Measurements from ENCODE around the gene MYH7.
"Not testable (repeated sequence)": the region's sequence is repeated elsewhere in the genome, so short reads cannot be mapped to it uniquely, and the experiment has no call there.

Gene MYH7

DNA sequence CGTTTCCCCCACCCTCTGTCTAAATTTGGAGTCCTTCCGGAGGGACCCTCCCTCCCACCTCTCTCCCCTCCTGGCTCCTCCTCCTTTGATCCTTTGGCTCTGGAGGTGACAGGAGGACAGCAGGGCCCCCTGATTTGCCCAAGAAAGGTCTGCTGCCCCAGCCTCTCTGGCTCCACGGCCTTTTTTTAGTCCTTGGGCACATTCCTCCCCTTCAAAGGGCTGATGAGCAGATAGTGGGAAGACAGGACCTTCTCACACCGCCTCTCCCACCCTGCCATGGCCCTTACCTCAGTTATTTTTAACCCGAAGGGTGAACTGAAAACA lies 27.2 kb downstream of the MYH7 start:
- DNase-seq (ENCODE audit: low spot score) (no peak), FAIRE-seq (no peak)

DNA sequence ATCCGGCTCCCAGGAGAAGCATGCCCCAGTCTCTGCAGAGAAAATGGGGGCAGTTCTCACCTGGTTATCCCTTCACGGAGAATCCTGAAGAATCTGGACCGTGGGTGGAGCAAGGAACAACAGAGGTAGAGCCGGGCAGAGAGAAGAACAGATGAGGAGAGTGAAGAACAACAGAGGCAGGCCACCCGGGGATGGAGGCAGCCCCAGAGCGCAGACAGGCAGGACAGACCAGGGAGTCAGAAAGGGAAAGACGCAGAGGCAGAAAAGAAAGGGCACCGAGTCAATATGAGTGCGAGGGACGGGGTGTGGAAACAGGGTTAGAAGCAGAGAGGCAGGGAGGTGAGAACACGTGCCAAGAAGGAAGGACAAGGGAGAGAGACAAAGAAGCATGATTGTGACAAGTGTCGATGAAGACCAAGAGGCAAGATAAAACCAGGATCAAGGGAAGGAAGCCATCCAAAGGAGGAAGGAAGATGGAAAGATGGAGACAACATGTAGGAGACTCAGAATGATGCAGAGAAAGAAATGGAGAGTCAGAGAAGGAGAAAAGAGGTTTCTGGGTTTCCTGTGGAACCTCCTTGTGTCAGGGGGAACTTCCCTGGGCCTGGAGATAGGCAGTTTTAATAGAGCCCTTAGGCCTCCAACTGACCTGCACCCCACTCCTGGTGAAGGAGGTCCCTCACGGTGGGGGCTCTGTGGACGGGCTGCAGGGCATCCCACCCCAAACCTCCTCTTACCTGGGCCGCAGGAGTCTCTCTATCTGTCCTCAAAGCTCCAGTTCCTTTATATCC lies 27.7 kb downstream of the MYH7 start, which contains the start of gene MYH6:
Gene MYH6 (minus strand): TSS at position 758 of the 791 bp plus-strand sequence. CDS start 1,050 bp downstream, outside the sequence.
- DNase-seq (ENCODE audit: low spot score) = no peak
- FAIRE-seq = no peak

DNA sequence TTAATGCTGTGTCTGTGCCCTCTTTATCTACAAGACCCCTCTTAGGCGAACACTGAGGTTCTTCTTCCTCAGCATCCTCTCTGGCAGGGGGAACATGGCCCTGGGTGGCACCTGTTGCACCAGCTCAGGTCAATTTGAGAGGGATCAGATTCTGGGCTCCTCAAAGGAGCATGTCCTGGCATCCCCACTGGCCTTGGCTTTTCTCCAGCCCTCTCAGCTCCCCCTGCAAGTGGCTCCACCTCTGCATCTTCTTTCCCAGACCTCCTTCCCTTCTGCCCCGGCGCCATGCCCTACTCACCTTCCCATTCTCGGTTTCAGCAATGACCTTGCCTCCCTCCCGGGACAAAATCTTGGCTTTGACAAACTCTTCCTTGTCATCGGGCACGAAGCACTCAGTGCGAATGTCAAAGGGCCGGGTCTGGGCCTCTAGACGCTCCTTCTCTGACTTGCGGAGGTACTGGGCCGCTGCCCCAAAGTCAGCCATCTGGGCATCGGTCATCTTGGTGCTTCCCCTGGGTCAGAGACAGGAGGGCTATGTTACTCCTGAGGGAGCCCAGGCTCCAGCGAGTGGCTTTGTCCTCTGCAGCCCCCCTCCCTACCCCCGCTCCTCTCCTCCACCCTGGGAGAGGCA lies 28.6 kb downstream of the MYH7 start:
- DNase-seq (ENCODE audit: low spot score) (no peak), FAIRE-seq (no peak)

DNA sequence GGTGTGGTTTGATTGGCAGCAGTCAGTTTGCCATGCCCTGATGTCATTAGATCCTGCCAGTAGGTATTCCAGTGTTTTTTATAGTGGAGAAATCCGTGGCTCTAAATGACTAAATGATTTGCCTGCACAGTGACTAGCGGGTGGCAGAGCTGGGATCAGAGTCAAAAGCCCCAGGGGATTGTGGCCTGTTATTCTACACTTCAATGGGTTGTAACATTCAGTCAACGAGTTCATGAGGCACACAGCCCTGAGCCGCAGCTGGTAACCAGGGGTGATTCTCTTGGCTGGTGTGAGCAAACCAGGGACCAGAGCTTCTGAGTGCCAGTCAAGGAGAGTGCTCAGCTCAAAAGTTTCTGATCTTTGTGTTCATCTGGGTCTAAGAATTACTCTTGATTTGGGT lies 29.2 kb downstream of the MYH7 start:
- no peak for FAIRE-seq

DNA sequence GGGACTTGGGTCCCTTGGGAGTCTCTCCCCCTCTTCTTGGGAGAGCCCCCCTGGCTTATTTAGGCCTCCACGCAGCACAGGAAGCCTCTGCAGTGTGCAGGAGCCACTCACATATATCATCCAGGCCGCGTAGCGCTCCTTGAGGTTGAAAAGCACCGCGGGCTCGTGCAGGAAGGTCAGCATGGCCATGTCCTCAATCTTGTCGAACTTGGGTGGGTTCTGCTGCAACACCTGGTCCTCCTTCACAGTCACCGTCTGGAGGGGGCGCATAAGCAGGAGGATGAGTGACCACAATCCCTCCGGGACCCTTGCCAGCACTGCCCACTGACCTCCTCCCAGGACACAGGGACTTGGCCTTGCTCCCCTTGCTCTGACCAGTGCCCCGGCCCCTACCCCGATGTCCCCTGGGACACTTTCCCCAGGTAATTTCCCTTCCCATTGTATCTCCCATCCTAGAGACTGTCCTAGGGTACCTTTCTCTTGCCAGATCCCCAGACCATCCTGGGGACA lies 29.9 kb downstream of the MYH7 start:
- FAIRE-seq = no peak
- no peak for DNase-seq (ENCODE audit: low spot score)

More for the DNA sequence above, 29.2 kb downstream of the MYH7 start:
- DNase-seq (ENCODE audit: low spot score) = no peak

DNA sequence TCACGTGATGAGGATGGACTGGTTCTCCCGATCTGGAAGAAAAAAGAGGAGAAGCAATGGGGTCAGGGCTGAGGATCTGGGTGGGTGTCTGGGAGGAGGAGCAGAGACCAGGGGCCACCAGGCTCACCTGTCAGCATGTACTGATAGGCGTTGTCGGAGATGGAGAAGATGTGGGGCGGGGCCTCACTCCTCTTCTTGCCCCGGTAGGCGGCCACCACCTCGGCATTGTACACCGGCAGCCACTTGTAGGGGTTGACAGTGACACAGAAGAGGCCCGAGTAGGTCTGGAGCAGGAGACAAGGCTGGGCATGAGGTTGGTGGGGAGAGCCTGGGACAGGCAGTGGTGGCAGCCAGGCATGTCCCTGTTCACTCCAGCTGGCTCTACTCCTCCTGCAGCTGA lies 30.4 kb downstream of the MYH7 start:
- FAIRE-seq (no peak), DNase-seq (ENCODE audit: low spot score) (no peak)

DNA sequence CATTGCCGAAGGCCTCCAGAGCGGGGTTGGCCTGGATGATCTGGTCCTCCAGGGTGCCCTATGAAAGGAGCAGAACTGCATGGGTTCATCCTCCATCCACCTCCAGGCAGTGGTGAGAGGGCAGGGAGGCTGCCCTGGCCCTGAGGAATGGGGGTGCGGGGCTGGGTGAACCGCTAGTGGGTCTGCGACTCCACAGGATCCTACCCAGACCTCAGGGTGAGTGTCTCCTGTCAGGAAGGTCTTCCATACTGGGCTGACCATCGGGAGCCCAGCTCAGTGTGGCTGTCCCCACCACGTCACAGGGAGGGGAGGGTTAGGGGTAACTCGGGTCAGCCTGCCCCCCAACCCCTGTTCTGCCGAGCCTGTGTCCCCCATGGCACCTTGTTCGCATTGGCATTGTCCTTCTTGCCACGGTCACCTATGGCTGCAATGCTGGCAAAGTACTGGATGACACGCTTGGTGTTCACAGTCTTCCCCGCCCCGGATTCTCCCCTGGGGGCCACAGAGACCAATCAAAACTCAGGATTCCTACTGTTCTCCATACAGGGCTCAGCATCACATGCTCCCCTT lies 31.0 kb downstream of the MYH7 start:
- no peak for FAIRE-seq
- no peak for DNase-seq (ENCODE audit: low spot score)

DNA sequence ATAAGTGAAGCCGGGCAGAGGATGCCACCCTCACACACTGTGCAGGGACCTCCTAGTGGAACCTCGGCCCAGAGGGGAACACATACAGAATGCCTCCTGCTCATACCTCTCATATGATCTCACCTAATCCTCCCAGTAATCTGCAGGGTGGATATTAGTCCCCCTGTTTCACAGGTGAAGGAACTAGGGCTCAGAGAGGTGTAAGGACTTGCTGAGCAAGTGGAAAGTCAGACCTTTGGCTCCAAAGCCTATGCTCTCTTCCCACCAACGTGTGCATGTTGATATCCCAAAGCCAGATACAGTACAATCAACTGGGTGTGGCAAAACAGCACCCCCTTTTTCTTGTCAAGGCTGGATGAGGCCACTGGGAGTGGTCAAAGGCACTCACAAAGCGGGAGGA lies 31.6 kb downstream of the MYH7 start:
- no peak for FAIRE-seq
- no peak for DNase-seq (ENCODE audit: low spot score)

DNA sequence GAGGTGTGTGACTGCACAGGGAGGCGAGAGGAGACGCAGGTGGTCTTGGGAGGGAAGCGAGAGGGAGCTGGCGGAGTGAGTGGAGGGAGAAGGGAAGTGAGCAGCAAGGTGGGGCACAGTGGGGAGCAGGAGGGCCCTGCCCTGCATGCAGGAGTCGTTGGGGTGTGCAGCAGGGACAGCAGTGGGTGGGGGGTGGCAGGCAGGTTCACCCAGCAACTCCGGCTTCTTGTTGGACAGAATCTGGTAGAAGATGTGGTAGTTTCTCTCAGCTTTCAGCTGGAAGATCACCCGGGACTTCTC lies 32.4 kb downstream of the MYH7 start:
- no peak for DNase-seq (ENCODE audit: low spot score)
- FAIRE-seq = no peak

DNA sequence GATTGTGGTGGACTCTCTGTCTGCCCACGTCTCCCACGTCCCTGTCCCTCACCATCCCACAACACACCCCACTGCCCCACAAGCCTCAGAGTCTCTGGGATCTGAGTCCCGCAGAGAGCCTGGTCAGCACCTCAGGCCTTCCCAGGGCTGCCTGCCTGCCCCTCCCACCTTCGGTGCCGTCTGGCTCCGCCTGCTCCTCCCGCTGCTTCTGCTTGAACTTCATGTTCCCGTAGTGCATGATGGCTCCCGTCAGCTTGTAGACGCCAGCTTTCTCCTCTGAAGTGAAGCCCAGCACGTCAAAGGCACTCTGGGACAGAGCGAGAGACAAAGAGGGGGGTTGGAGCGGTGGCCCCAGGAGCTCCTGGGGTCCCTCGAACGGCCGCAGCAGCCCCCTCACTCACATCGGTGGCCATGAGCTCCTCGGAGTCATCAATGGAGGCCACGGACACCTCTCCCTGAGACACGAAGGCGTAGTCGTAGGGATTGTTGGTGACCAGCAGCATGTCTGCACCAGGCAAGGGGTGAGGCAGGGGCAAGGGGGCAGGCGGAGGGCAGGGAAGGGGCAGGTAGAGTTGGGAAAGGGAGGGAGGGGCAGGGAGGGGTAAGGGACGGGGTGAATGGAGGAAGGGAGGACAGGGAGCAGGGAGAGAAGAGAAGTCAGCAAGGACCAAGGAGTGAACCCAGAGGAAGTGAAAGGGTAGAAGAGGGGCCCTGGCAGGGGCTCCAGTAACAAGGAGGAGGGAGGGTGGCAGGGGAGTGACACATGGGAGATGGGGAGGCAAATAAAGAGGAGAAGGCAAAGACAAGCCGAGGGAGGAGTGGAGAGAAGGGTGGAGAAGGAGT lies 32.9 kb downstream of the MYH7 start:
- DNase-seq (ENCODE audit: low spot score) (no peak), FAIRE-seq (no peak)

DNA sequence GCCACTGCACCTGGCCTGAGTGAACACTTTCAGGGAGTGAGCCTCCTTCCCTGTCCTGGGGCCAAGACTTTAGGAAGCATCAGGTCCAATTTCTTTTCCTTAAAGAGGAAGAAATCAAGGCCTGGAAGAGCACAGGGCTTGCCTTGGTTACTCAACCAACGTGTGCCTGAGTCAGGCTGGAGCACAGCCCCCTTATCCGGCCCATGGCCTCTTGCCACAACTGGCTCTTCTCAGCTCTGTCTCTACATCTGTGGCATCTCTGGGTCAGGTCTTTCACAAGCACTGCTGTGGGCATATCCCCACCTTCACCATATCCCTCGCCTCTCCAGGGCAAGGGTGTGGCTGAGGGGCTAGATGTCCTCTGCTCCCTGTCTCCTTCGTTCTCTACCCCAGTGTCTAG lies 34.2 kb downstream of the MYH7 start:
- DNase-seq (ENCODE audit: low spot score) (no peak), FAIRE-seq (no peak)

DNA sequence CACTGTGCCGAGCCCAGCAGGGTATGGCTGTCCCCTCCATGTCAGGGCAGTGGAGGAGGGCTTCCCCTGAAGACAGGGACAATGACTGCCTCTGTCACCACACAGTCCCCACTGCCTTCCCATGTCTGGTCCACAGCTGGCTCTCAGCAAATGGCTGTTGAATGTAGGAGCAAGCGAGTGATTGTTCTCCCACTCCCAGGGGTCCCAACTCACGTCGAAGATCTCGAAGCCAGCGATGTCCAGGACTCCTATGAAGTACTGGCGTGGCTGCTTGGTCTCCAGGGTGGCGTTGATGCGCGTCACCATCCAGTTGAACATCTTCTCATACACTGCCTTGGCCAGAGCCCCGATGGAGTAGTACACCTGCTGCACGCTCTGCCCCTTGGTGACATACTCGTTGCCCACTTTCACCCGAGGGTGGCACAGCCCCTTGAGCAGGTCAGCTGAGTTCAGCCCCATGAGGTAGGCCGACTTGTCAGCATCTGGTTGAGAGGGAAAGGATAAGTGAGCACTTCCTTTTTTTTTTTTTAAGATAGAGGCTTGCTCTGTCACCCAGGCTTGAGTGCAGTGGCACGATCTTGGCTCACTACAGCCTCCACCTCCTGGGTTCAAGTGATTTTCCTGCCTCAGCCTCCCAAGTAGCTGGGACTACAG lies 34.8 kb downstream of the MYH7 start:
- DNase-seq (ENCODE audit: low spot score); FAIRE-seq: not testable (repeated sequence)

DNA sequence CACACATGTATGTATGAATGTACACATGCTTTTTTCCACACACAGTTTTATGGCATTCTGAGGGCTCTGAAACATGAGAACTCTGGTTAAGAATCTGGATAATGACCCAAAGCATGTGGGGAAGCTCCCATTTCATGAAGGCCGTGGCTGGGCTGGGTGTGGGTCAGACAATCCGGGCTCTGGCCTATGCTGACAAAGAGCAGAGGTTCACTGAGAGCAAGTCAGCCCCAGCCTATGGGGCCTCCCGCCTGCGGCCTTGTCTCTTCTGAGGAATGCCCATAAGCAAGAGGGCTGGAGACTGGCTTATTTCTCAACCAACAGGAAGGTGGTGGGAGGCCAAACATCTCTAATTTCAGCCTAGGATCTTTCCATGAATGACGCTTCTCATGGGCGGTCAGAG lies 35.9 kb downstream of the MYH7 start:
- DNase-seq (ENCODE audit: low spot score) (no peak), FAIRE-seq (no peak)

DNA sequence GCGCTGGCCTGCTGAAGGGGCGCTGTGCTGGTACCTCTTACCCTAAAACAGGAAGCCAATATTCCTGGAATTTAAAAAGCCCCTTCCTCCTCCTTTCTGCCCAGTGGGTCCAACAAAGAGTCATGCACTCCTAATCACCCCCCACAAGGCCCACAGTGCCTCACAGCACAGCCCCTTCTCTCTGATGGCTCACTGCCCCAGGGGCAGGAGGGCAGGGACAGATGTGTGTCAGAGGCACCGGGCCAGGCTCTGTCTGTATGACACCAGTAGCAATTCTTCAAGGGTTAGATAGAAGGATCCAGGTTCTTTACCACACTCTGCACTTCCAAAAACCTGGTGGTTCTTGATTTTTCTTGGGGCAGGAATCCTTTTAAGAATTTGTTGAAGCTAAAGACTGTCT lies 36.3 kb downstream of the MYH7 start:
- FAIRE-seq = no peak
- DNase-seq (ENCODE audit: low spot score) = no peak

DNA sequence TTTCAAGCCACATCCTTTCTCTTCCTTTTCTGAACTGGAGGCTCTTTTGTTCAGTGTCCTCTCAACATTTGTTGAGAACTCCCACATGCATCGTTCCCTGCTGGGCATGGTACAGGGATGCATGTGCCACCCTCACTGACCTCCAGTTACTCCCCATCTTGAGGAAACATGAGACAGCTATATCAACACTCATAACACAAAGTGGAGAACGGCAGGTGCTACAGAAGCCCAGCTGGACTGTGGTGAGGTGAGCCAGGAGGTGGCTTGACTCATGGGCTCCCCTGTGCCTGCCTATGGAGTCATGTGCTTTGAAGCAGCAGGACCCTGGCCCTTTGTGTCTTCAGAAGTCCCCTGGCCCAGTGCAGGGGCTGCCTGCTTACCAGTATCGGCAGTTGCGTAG lies 37.1 kb downstream of the MYH7 start:
- DNase-seq (ENCODE audit: low spot score) = no peak
- no peak for FAIRE-seq

DNA sequence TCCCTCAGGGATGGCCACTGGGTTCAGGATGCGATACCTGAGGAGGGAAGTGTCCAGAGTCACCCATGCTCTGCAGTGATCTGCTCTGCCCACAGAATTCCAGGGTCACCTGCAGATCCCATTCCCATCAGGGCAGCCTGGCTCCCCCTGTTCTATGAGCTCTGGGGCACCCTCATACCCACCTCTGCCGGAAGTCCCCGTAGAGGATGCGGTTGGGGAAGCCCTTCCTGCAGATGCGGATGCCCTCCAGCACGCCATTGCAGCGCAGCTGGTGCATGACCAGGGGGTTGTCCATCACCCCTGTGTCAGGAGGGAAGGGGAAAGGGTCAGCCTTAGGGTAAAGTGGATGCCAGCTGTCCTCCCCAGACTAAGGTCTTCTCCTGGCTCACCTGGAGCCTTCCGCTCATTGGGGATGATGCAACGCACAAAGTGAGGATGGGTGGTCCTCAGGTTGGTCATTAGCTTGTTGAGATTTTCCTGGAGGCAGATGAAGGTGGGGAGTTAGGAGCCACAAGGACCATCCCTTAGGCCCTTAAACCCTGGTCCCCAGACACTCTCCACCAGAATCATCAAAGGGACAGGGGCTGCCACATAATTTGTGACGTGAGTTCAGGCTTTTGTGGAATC lies 38.6 kb downstream of the MYH7 start:
- DNase-seq (ENCODE audit: low spot score) (no peak), FAIRE-seq (no peak)

DNA sequence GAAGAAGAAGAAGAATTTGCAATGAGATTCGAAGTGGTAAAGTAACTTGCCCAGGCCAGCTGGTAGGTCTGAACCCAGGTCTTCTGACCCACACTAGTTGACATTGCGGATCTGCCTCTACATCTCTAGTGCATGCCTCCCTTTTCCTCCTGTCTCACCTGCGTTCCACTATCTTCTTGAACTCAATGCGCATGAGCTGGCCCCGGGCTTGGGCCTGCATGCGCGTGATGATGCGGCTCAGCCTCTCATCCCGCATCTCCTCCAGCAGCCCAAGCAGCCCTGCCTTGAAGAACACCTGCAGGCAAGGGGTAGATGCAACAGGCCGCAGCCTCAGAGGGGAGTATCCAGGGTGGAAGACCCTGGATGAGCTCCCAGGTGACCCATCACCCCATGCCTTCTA lies 39.3 kb downstream of the MYH7 start:
- no peak for DNase-seq (ENCODE audit: low spot score)
- no peak for FAIRE-seq

DNA sequence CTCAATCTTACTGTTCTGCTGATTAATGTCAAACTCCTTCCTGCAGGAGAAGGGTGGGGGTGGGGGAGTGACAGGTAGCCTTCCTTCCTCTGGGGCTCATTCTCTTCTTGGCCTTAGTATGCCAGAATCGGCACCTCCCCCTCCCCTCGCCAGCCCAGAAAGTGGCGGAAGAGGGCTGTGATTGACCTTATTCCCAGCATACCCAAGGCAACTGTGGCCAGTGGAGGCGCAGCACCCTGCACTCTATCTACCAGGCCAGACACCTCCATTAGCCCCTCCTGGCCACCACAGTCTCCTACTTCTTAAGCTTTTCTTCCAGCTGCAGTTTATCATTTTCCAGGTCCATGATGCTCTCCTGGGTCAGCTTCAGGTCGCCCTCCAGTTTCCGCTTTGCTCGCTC lies 42.8 kb downstream of the MYH7 start:
- DNase-seq (ENCODE audit: low spot score) = no peak

DNA sequence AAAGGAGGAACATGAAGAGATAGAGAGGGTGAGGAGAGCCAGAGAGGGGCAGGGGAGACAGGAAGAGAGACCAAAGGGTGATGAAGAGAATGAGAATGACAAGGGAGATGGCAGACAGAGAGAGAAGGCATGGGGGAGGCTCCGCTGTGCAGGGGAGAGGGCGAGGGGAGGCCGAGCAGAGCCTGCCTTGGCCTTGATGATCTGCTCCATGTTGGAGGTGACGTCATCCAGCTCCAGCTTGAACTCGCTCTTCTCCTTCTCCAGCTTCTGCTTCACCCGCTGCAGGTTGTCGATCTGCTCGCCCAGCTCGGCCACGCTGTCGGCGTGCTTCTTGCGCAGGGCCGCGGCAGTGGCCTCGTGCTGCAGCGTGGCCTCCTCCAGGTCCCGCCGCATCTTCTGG lies 45.6 kb downstream of the MYH7 start:
- FAIRE-seq; DNase-seq (ENCODE audit: low spot score): not testable (repeated sequence)

More for the DNA sequence above, 42.8 kb downstream of the MYH7 start:
- no peak for FAIRE-seq

DNA sequence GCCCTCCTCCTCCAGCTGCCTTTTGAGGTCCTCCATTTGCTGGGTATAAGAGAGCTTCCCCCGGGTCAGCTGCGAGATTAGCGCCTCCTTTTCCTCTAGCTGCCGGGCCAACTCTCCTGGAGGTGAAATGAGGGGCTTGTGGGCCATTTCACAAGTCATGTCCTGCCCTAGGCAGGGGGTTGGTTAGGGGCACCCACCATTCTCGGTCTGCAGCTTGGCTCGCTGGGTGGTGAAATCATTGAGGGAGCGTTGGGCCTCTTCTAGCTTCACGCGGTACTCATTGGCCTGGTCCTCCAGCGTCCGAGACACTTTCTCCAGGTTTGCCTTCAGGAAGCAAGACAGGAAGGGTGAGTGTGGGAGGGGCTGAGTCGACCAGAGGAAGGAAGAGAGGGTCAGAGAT lies 46.1 kb downstream of the MYH7 start:
- no peak for DNase-seq (ENCODE audit: low spot score)
- FAIRE-seq = no peak

DNA sequence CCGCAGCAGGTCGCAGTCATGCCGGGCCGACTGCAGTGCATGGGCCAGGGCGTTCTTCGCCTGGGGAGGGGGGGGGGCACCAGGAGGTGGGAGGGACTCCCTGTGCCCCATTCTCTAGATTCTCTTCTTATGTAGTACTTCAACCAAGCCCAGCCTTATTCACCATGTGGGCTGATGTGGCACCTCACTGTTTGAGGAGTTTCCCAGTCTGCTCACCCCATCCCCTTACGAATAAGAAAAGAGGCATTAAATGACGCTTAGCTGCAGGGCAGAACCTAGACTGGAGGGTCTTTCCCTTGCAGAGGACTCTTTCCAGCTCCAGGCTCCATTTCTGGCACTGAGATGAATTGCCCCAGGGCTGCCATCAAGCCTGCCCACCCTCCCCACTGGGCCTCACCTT lies 46.5 kb downstream of the MYH7 start:
- DNase-seq (ENCODE audit: low spot score) (no peak), FAIRE-seq (no peak)

All from RCC 7860 (cell line).